Measurements from ENCODE around the gene ZNF668. TPM values are rescaled to one million over a fixed set of nuclear protein-coding genes. Genes with fewer than 3 reads are reported as not detected.

Gene ZNF668
- polyA plus RNA-seq, 1 of the 3 experiments (the other 2 are of a cell fraction) = 13.6 TPM

GRCh38 chr16:31113121-31114120 lies 39.4 kb upstream of the ZNF668 start:
- H3K4me2 ChIP-seq = no peak overlapping the region
- H3K79me2 ChIP-seq (ENCODE audit: insufficient read depth) = peaks cover 33% of the 10 kb centered on the region
- H4K20me1 ChIP-seq (ENCODE audit: insufficient read depth) = peaks cover 4% of the 10 kb centered on the region; the same call in 1 of the 2 replicates
- peaks cover 7 to 17% of the 10 kb centered on the region in 2 experiments; a peak in 3 of 4 replicates for H3K4me1 ChIP-seq (ENCODE audit: control insufficient read depth in 1 of 2, insufficient read depth in 2 of 2, low read depth in 1 of 2, low read length in 1 of 2)
- POLR2A ChIA-PET = no interaction called here
- H3K9ac ChIP-seq = no peak overlapping the region
- WGBS (ENCODE audit: low lambda C conversion rate) = 90% methylated on average over 5 of the region's 5 CpGs
- TF ChIP-seq RAD21 (IDR thresholded peaks at IDR 0.05; ENCODE audit: low read length) = no peak
- no peak for TF ChIP-seq RFX5 (IDR thresholded peaks at IDR 0.05; ENCODE audit: low read length)
- H3K9me3 ChIP-seq = no peaks in the 10 kb centered on the region
- peaks cover 17% of the 10 kb centered on the region for H3F3A ChIP-seq (replicated peaks; ENCODE audit: insufficient read depth)
- no peaks in the 10 kb centered on the region for H3K27me3 ChIP-seq (ENCODE audit: insufficient read depth)
- no peak overlapping the region for H2AFZ ChIP-seq (ENCODE audit: low read depth)
- no peak for DNase-seq
- H3K4me3 ChIP-seq (ENCODE audit: low read depth in 2 of 2, low read length in 1 of 2) = no peak overlapping the region
- CTCF ChIA-PET = interaction anchor here (0.8 to 2.2 kb wide), 2 partner anchors 17 to 29 kb away, joined by 3 to 9 read pairs; no protein-coding TSS in a partner anchor
- H3K9me2 ChIP-seq = no peaks in the 10 kb centered on the region
- H3K27ac ChIP-seq (ENCODE audit: low read depth in 2 of 2, low read length in 1 of 2) = no peak overlapping the region
- peaks cover 19 to 36% of the 10 kb centered on the region in 2 experiments for H3K36me3 ChIP-seq (replicated peaks in 1 of 2; ENCODE audit: control insufficient read depth in 1 of 2, insufficient read depth in 2 of 2, low read length in 1 of 2)

GRCh38 chr16:31112711-31113110 lies 38.7 kb upstream of the ZNF668 start:
- Histone ChIP-seq H3K27ac (ENCODE audit: low read depth in 2 of 2, low read length in 1 of 2) (no peak overlapping the region), H4K20me1 (ENCODE audit: insufficient read depth) (no peaks in the 10 kb centered on the region), H3K9me3 (no peaks in the 10 kb centered on the region), H3K9me2 (no peaks in the 10 kb centered on the region), H2AFZ (ENCODE audit: low read depth) (no peak overlapping the region), H3K36me3 (replicated peaks in 1 of 2; ENCODE audit: control insufficient read depth in 1 of 2, insufficient read depth in 2 of 2, low read length in 1 of 2) (peaks cover 19 to 36% of the 10 kb centered on the region in 2 experiments), H3K4me1 (ENCODE audit: control insufficient read depth in 1 of 2, insufficient read depth in 2 of 2, low read depth in 1 of 2, low read length in 1 of 2) (peaks cover 5 to 17% of the 10 kb centered on the region in 2 experiments; a peak in 2 of 4 replicates), H3K9ac (no peak overlapping the region), H3F3A (replicated peaks; ENCODE audit: insufficient read depth) (peaks cover 14% of the 10 kb centered on the region), H3K4me2 (no peak overlapping the region), H3K4me3 (ENCODE audit: low read depth in 2 of 2, low read length in 1 of 2) (no peak overlapping the region), H3K27me3 (ENCODE audit: insufficient read depth) (no peaks in the 10 kb centered on the region), H3K79me2 (ENCODE audit: insufficient read depth) (peaks cover 33% of the 10 kb centered on the region)
- TF ChIP-seq TAF1 (IDR thresholded peaks at IDR 0.05; ENCODE audit: borderline replicate concordance, low read depth, low read length) (no peak), TCF12 (IDR thresholded peaks at IDR 0.05) (no peak), MAX (IDR thresholded peaks at IDR 0.05; ENCODE audit: low read depth) (no peak), FOXJ3 (CRISPR knock-in tag; IDR thresholded peaks at IDR 0.05) (no peak), JUND (IDR thresholded peaks at IDR 0.05) (no peak), MXI1 (IDR thresholded peaks at IDR 0.05; ENCODE audit: low read depth, low read length) (no peak), RCOR1 (IDR thresholded peaks at IDR 0.05; ENCODE audit: low read length) (no peak), EP300 (IDR thresholded peaks at IDR 0.05; ENCODE audit: borderline replicate concordance in 1 of 2, low read depth in 1 of 2, low read length in 1 of 2) (no peak), NRF1 (IDR thresholded peaks at IDR 0.05; ENCODE audit: low read depth, low read length) (no peak), TEAD4 (IDR thresholded peaks at IDR 0.05; ENCODE audit: borderline replicate concordance, insufficient read depth) (no peak), CHD2 (IDR thresholded peaks at IDR 0.05; ENCODE audit: low read length, partially characterized antibody) (no peak), PBX3 (IDR thresholded peaks at IDR 0.05) (no peak), USF2 (IDR thresholded peaks at IDR 0.05; ENCODE audit: borderline replicate concordance, low read depth, low read length) (no peak), ZBTB33 (IDR thresholded peaks at IDR 0.05; ENCODE audit: borderline replicate concordance, low read depth) (no peak), POLR2AphosphoS5 (IDR thresholded peaks at IDR 0.05; ENCODE audit: low read depth, low read length) (no peak)
- ChIA-PET CTCF (interaction anchor here (1.6 to 2.2 kb wide), 2 partner anchors 21 to 30 kb away, joined by 4 to 9 read pairs; no protein-coding TSS in a partner anchor), POLR2A (no interaction called here)
- DNase-seq = no peak
- WGBS (ENCODE audit: low lambda C conversion rate) = 94% methylated on average over 2 of the region's 2 CpGs

Measured in SK-N-SH (cell line).